Measurements from ENCODE around the gene CDC42BPA.
"Not testable (repeated sequence)": the region's sequence is repeated elsewhere in the genome, so short reads cannot be mapped to it uniquely, and the experiment has no call there.

Gene CDC42BPA

GRCh38 chr1:227112538-227112937, 205.8 kb downstream of the CDC42BPA start:
- no peak for DNase-seq

GRCh38 chr1:227111782-227112181, 206.5 kb downstream of the CDC42BPA start:
- no peak for DNase-seq

- not testable (repeated sequence) for DNase-seq
Measured at GRCh38 chr1:227105291-227105690, 213.0 kb downstream of the CDC42BPA start.

GRCh38 chr1:227102056-227102455, 216.2 kb downstream of the CDC42BPA start:
- DNase-seq, result no peak

- DNase-seq, result no peak
Measured at GRCh38 chr1:227094249-227094966, 223.9 kb downstream of the CDC42BPA start.

- no peak for DNase-seq
Measured at GRCh38 chr1:227093309-227093708, 225.0 kb downstream of the CDC42BPA start.

- DNase-seq, result no peak
Measured at GRCh38 chr1:227092069-227092468, 226.2 kb downstream of the CDC42BPA start.

- no peak for DNase-seq
Measured at GRCh38 chr1:227086636-227087035, 231.7 kb downstream of the CDC42BPA start.

GRCh38 chr1:227082999-227083746, 235.1 kb downstream of the CDC42BPA start:
- no peak for DNase-seq

GRCh38 chr1:227077783-227078182, 240.5 kb downstream of the CDC42BPA start:
- no peak for DNase-seq

GRCh38 chr1:227073786-227074185, 244.5 kb downstream of the CDC42BPA start:
- DNase-seq, result no peak

- DNase-seq, result no peak
Measured at GRCh38 chr1:227072991-227073390, 245.3 kb downstream of the CDC42BPA start.

GRCh38 chr1:227071895-227072587, 246.3 kb downstream of the CDC42BPA start:
- DNase-seq, result no peak

- DNase-seq, result no peak
Measured at GRCh38 chr1:227070638-227071285, 247.5 kb downstream of the CDC42BPA start.

- DNase-seq, result no peak
Measured at GRCh38 chr1:227069490-227069889, 248.8 kb downstream of the CDC42BPA start.

GRCh38 chr1:227068883-227069282, 249.4 kb downstream of the CDC42BPA start:
- no peak for DNase-seq

- no peak for DNase-seq
Measured at GRCh38 chr1:227066999-227067398, 251.3 kb downstream of the CDC42BPA start.

GRCh38 chr1:227065311-227065710, 253.0 kb downstream of the CDC42BPA start:
- DNase-seq, result no peak

GRCh38 chr1:227062306-227062705, 256.0 kb downstream of the CDC42BPA start:
- DNase-seq, result no peak

- DNase-seq, result no peak
Measured at GRCh38 chr1:227059076-227059475, 259.2 kb downstream of the CDC42BPA start.

GRCh38 chr1:227058321-227058751, 260.0 kb downstream of the CDC42BPA start:
- no peak for DNase-seq

GRCh38 chr1:227049253-227049652, 269.0 kb downstream of the CDC42BPA start:
- DNase-seq, result no peak

- DNase-seq, result no peak
Measured at GRCh38 chr1:227043755-227044154, 274.5 kb downstream of the CDC42BPA start.
